IMR-90 (cell line): ENCODE results near the gene GNL3L. TPM values are rescaled to one million over a fixed set of nuclear protein-coding genes. Genes with fewer than 3 reads are reported as not detected.

Experiments
- ATAC-seq: fragments of 200-7000 bp; cut with Tn5 transposase; 2 replicates; pipeline ENCODE4 v1.9.1; 2020; ENCODE audit warnings: low read depth, mild to moderate bottlenecking, moderate library complexity
- BruUV-seq: library from RNA; stranded (reverse); fragments of 400-500 nt; replicated peaks from 2 replicates; lab custom pipeline; 2021; lab: Mats Ljungman, UMichigan
- CTCF ChIA-PET: fragments of 300-600 bp; formaldehyde crosslinking; extraction: SDS; loops from one replicate; lab custom pipeline; 2021; ENCODE audit warnings: antibody characterized with exemption; lab: Yijun Ruan, JAX
- POLR2A ChIA-PET: fragments of 300-600 bp; sonication (Branson Sonifier 250); formaldehyde crosslinking; loops from one replicate; lab custom pipeline; 2022; ENCODE audit warnings: antibody characterized with exemption; ENCODE audit not compliant: unreplicated experiment; lab: Charles Lee
- DNase-seq: peaks from one replicate; pipeline ENCODE4 v3.0.0; 2013
- H2AFZ ChIP-seq: replicated peaks from 2 replicates; pipeline ENCODE3; 2013; ENCODE audit warnings: low read length, mild to moderate bottlenecking; ENCODE audit not compliant: poor library complexity
- H2AK5ac ChIP-seq: 2 replicates; pipeline ENCODE4 v1.6.1; 2013; ENCODE audit warnings: low read depth, low read length, inconsistent platforms
- H2AK9ac ChIP-seq: replicated peaks from 2 replicates; pipeline ENCODE3; 2013; ENCODE audit warnings: mild to moderate bottlenecking, low read depth, low read length, moderate library complexity; ENCODE audit not compliant: poor library complexity
- H2BK120ac ChIP-seq: 2 replicates; pipeline ENCODE4 v1.6.1; 2013; ENCODE audit warnings: low read depth, low read length, inconsistent platforms
- H2BK15ac ChIP-seq: 3 replicates; pipeline ENCODE4 v1.6.1; 2013; ENCODE audit warnings: low read depth, low read length, inconsistent platforms
- H2BK20ac ChIP-seq: 2 replicates; pipeline ENCODE4 v1.6.1; 2013; ENCODE audit warnings: low read depth, mild to moderate bottlenecking, inconsistent platforms, low read length, moderate library complexity
- H2BK5ac ChIP-seq: 2 replicates; pipeline ENCODE4 v1.6.1; 2013; ENCODE audit warnings: mild to moderate bottlenecking, low read depth, low read length, inconsistent platforms; ENCODE audit not compliant: poor library complexity, severe bottlenecking
- H3K14ac ChIP-seq: replicated peaks from 2 replicates; pipeline ENCODE4 v1.6.1; 2013; ENCODE audit warnings: low read depth, low read length, inconsistent platforms
- H3K18ac ChIP-seq: 2 replicates; pipeline ENCODE4 v1.6.1; 2013; ENCODE audit warnings: low read depth, low read length, control low read depth
- H3K23ac ChIP-seq: 2 replicates; pipeline ENCODE4 v1.6.1; 2013; ENCODE audit warnings: low read depth, low read length, inconsistent platforms
- H3K27ac ChIP-seq: 2 replicates; pipeline ENCODE4 v1.5.1; 2013; ENCODE audit warnings: mild to moderate bottlenecking, control low read depth, low read length; ENCODE audit not compliant: insufficient read depth
- H3K27me3 ChIP-seq: 2 replicates; pipeline ENCODE4 v1.6.1; 2013; ENCODE audit warnings: low read length; ENCODE audit not compliant: control insufficient read depth, insufficient read depth
- H3K36me3 ChIP-seq: 2 replicates; pipeline ENCODE4 v1.6.1; 2013; ENCODE audit warnings: low read length, mixed read lengths; ENCODE audit not compliant: control insufficient read depth, insufficient read depth
- H3K4ac ChIP-seq: 2 replicates; pipeline ENCODE4 v1.6.1; 2013; ENCODE audit warnings: low read depth, low read length, inconsistent platforms
- H3K4me1 ChIP-seq: 2 replicates; pipeline ENCODE4 v1.6.1; 2013; ENCODE audit warnings: low read length, mixed read lengths; ENCODE audit not compliant: control insufficient read depth, insufficient read depth
- H3K4me2 ChIP-seq: 2 replicates; pipeline ENCODE4 v1.6.1; 2013; ENCODE audit warnings: low read depth, mild to moderate bottlenecking, control low read depth, low read length, moderate library complexity
- H3K4me3 ChIP-seq: 2 replicates; pipeline ENCODE4 v1.5.1; 2013; ENCODE audit warnings: low read depth, mild to moderate bottlenecking, control low read depth, low read length, moderate library complexity; ENCODE audit not compliant: insufficient read depth
- H3K56ac ChIP-seq: 2 replicates; pipeline ENCODE4 v1.6.1; 2013; ENCODE audit warnings: low read length, inconsistent platforms; ENCODE audit not compliant: insufficient read depth; ENCODE audit errors: extremely low read depth
- H3K79me1 ChIP-seq, 2 experiments: 2 replicates each; pipeline ENCODE4 v1.6.1; 2013; ENCODE audit warnings: low read length in 2 of 2, inconsistent platforms in 1 of 2, low read depth in 1 of 2
- H3K9ac ChIP-seq: 2 replicates; pipeline ENCODE4 v1.6.1; 2013; ENCODE audit warnings: low read depth, low read length, control low read depth
- H3K9me1 ChIP-seq: 2 replicates; pipeline ENCODE4 v1.6.1; 2013; ENCODE audit warnings: low read length, inconsistent platforms; ENCODE audit not compliant: insufficient read depth
- H3K9me3 ChIP-seq: 2 replicates; pipeline ENCODE4 v1.6.1; 2013; ENCODE audit warnings: low read length; ENCODE audit not compliant: control insufficient read depth, insufficient read depth
- H4K20me1 ChIP-seq: 2 replicates; pipeline ENCODE4 v1.6.1; 2013; ENCODE audit warnings: low read length, inconsistent platforms; ENCODE audit not compliant: insufficient read depth
- H4K5ac ChIP-seq: 2 replicates; pipeline ENCODE4 v1.6.1; 2013; ENCODE audit warnings: mild to moderate bottlenecking, low read depth, low read length, control low read depth
- H4K8ac ChIP-seq, 2 experiments: 2 replicates each; pipeline ENCODE4 v1.6.1; 2013; ENCODE audit warnings: low read depth in 2 of 2, low read length in 2 of 2, control low read depth in 1 of 2, inconsistent platforms in 1 of 2
- H4K91ac ChIP-seq: 2 replicates; pipeline ENCODE4 v1.6.1; 2013; ENCODE audit warnings: low read depth, low read length, inconsistent platforms; ENCODE audit not compliant: insufficient read depth
- CEBPB ChIP-seq: IDR thresholded peaks from 2 replicates; pipeline ENCODE4 v1.6.1; 2012; ENCODE audit warnings: low read depth, low read length, improper control_type of control experiment
- CHD1 ChIP-seq: IDR thresholded peaks from 2 replicates; pipeline ENCODE4 v1.6.1; 2012; ENCODE audit warnings: low read depth, low read length, improper control_type of control experiment
- FOS ChIP-seq: fragments of 150-350 bp; IDR thresholded peaks from 2 replicates; pipeline ENCODE4 v1.6.1; 2016; ENCODE audit warnings: low read depth, low read length
- MAZ ChIP-seq: IDR thresholded peaks from 2 replicates; pipeline ENCODE4 v1.6.1; 2012; ENCODE audit warnings: low read depth, mild to moderate bottlenecking, low read length, improper control_type of control experiment, moderate library complexity, borderline replicate concordance
- NFE2L2 ChIP-seq: fragments of 150-350 bp; IDR thresholded peaks from 2 replicates; pipeline ENCODE4 v1.6.1; 2016; ENCODE audit warnings: low read depth, mild to moderate bottlenecking, low read length
- POLR2A ChIP-seq: IDR thresholded peaks from 2 replicates; pipeline ENCODE4 v1.6.1; 2012; ENCODE audit warnings: mild to moderate bottlenecking, low read depth, low read length
- RCOR1 ChIP-seq: IDR thresholded peaks from 2 replicates; pipeline ENCODE4 v1.6.1; 2012; ENCODE audit warnings: mild to moderate bottlenecking, low read length, improper control_type of control experiment; ENCODE audit not compliant: insufficient replicate concordance
- RFX5 ChIP-seq: IDR thresholded peaks from 2 replicates; pipeline ENCODE4 v1.8.0; 2012; ENCODE audit warnings: low read depth, mild to moderate bottlenecking, low read length, moderate library complexity
- WGBS, 2 experiments: methylation state at CpG; one replicate each; pipeline versions ENCODE4 v1.1.5 to v1.1.7; 2013; ENCODE audit warnings: missing lambda C conversion rate in 2 of 2; ENCODE audit not compliant: insufficient read length in 1 of 2; ENCODE audit errors: extremely low coverage in 2 of 2; 5-methylcytosine and 5-hydroxymethylcytosine counted together
- dilution Hi-C: fragments of 300-500 bp; cut with HindIII; formaldehyde crosslinking; loops from one replicate; pipeline ENCODE4 v1.14.3; 2018; ENCODE audit warnings: low sequenced_read_pairs; ENCODE audit not compliant: unreplicated experiment
- in situ Hi-C: fragments of 300-500 bp; cut with MboI; formaldehyde crosslinking; loops from 3 replicates; pipeline ENCODE4 v1.14.3; 2019; ENCODE audit warnings: low sequenced_read_pairs, inconsistent platforms, mixed read lengths
- intact Hi-C: fragments of 100-400 bp; cut with micrococcal nuclease; formaldehyde crosslinking; loops from 2 replicates; pipeline ENCODE4 v1.10.0; 2022
- polyA plus RNA-seq, 3 experiments: library from polyadenylated mRNA; depleted of rRNA; stranded (reverse); fragments of >200 nt; gene quantifications; 2 replicates each; pipeline ENCODE4 v1.2.3, GENCODE V29; 2012; ENCODE audit warnings: low replicate concordance in 1 of 3
- total RNA-seq: library from RNA; depleted of rRNA; stranded (reverse); fragments of >200 nt; gene quantifications from 2 replicates; pipeline ENCODE4 v1.2.3, GENCODE V29; 2012
- TF ChIP-seq, protein P1 (sequence below): fragments of 150-350 bp; IDR thresholded peaks from 2 replicates; pipeline ENCODE4 v1.6.1; 2016; ENCODE audit warnings: low read depth, mild to moderate bottlenecking, low read length, moderate library complexity, borderline replicate concordance
- TF ChIP-seq, protein P2 (sequence below): conservative IDR thresholded peaks from 2 replicates; pipeline ENCODE4 v1.5.1; 2012; ENCODE audit warnings: mild to moderate bottlenecking, low read depth, low read length, improper control_type of control experiment
- TF ChIP-seq, protein P3 (sequence below): fragments of 150-350 bp; IDR thresholded peaks from 2 replicates; pipeline ENCODE4 v1.6.1; 2017; ENCODE audit warnings: mild to moderate bottlenecking, antibody characterized with exemption, low read length, low read depth

GNL3L gene
- total and polyA plus RNA-seq, 2 of the 4 experiments (the other 2 are of a cell fraction), result 16.5 to 48.8 TPM

DNA sequence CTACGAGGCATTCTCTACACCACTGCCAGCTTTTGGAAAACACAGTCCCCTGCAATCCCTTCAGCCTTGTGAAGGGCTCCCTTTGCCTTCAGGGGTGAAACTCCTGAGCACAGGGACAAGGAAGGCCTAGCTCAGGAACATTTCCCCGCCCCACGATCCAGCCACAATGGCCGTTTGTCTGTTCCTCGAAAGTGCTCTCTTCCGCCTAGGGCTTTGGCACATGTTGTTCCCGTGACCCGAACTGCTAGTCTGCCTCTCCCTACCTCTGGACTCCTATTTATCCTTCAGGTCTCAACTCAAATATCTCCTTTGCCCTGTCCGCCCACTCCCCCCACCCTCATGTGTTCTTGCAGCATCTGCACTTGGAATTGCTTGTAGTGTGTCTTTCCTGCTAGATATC, 46.1 kb upstream of the GNL3L start (continued):
- TF ChIP-seq, protein P1, sequence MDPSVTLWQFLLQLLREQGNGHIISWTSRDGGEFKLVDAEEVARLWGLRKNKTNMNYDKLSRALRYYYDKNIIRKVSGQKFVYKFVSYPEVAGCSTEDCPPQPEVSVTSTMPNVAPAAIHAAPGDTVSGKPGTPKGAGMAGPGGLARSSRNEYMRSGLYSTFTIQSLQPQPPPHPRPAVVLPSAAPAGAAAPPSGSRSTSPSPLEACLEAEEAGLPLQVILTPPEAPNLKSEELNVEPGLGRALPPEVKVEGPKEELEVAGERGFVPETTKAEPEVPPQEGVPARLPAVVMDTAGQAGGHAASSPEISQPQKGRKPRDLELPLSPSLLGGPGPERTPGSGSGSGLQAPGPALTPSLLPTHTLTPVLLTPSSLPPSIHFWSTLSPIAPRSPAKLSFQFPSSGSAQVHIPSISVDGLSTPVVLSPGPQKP, result no peak
- TF ChIP-seq FOS, result no peak

DNA sequence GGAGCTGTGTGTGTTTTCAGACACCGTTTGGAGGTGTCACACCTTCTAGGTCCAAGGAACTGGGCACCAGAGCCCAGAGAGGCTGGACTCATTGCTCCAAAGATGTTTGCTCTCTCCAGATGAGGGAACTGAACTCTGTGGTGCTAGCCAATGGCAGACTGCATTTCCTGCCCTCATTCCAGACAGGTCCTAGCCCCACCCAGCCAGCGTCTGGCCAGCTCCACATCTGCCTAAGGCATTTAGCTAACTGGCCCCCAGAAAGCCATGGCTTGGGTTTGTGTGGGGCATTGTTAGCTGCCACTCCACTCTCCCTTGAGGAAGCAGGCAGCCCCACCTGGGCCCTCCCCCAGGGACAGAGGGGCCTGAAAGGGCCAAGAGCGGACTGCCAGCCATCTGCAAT, 45.4 kb upstream of the GNL3L start:
- H3K9me1 ChIP-seq, result peaks cover 13% of the 10 kb centered on the region; the same call in 1 of the 2 replicates
- no peak overlapping the region for H4K8ac ChIP-seq
- no peaks in the 10 kb centered on the region for H3K36me3 ChIP-seq
- no peak overlapping the region for H3K4me3 ChIP-seq
- DNase-seq (no peak), ATAC-seq (peak; percentile 35)
- dilution Hi-C loops, result no loop called here
- 29% methylated on average over 1 of the region's 3 CpGs; no CpG with 5 or more reads in 1 of the 2 experiments for WGBS, 2 experiments
- ChIA-PET POLR2A (no interaction called here), CTCF (interaction anchor here (0.5 kb wide), 1 partner anchor 109 kb away, joined by 3 read pairs; no protein-coding TSS in a partner anchor)
- intact Hi-C loops, result no loop called here
- H2AK5ac ChIP-seq, result no peak overlapping the region
- H3K4me1 ChIP-seq, result peaks cover 21% of the 10 kb centered on the region
- TF ChIP-seq CEBPB, result no peak
- no peak for TF ChIP-seq RFX5
- TF ChIP-seq FOS, result no peak
- TF ChIP-seq CHD1, result no peak
- TF ChIP-seq, protein P2, sequence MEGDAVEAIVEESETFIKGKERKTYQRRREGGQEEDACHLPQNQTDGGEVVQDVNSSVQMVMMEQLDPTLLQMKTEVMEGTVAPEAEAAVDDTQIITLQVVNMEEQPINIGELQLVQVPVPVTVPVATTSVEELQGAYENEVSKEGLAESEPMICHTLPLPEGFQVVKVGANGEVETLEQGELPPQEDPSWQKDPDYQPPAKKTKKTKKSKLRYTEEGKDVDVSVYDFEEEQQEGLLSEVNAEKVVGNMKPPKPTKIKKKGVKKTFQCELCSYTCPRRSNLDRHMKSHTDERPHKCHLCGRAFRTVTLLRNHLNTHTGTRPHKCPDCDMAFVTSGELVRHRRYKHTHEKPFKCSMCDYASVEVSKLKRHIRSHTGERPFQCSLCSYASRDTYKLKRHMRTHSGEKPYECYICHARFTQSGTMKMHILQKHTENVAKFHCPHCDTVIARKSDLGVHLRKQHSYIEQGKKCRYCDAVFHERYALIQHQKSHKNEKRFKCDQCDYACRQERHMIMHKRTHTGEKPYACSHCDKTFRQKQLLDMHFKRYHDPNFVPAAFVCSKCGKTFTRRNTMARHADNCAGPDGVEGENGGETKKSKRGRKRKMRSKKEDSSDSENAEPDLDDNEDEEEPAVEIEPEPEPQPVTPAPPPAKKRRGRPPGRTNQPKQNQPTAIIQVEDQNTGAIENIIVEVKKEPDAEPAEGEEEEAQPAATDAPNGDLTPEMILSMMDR, result no peak
- TF ChIP-seq, protein P1, result no peak
- no peak for TF ChIP-seq NFE2L2
- no peak for TF ChIP-seq MAZ
- TF ChIP-seq, protein P3, sequence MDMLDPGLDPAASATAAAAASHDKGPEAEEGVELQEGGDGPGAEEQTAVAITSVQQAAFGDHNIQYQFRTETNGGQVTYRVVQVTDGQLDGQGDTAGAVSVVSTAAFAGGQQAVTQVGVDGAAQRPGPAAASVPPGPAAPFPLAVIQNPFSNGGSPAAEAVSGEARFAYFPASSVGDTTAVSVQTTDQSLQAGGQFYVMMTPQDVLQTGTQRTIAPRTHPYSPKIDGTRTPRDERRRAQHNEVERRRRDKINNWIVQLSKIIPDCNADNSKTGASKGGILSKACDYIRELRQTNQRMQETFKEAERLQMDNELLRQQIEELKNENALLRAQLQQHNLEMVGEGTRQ, result no peak
- no peak for TF ChIP-seq RCOR1
- no peak for TF ChIP-seq POLR2A
- no peak overlapping the region for H2BK15ac ChIP-seq
- no peak overlapping the region for H3K56ac ChIP-seq
- no peaks in the 10 kb centered on the region for H3K9me3 ChIP-seq
- H3K9ac ChIP-seq, result no peak overlapping the region
- in situ Hi-C loops, result no loop called here
- no peak overlapping the region for H3K14ac ChIP-seq
- no peak overlapping the region for H2BK120ac ChIP-seq
- no peak overlapping the region for H2AK9ac ChIP-seq
- H4K5ac ChIP-seq, result no peak overlapping the region
- no peak overlapping the region for H3K4ac ChIP-seq
- no peak overlapping the region for H3K4me2 ChIP-seq
- no peak overlapping the region for H3K23ac ChIP-seq
- no peak overlapping the region for H3K18ac ChIP-seq
- H4K20me1 ChIP-seq, result no peaks in the 10 kb centered on the region
- H2BK5ac ChIP-seq, result no peak overlapping the region
- H2BK20ac ChIP-seq, result no peak overlapping the region
- H3K27me3 ChIP-seq, result no peaks in the 10 kb centered on the region
- no peak overlapping the region for H2AFZ ChIP-seq
- no peak overlapping the region for H4K91ac ChIP-seq
- H3K79me1 ChIP-seq, result peaks cover 11 to 37% of the 10 kb centered on the region in 2 experiments
- no TSS peak for BruUV-seq
- no peak overlapping the region for H3K27ac ChIP-seq
